Kidney (tissue), 14 donors: ENCODE results near the gene SLC25A5. TPM values are rescaled to one million over a fixed set of nuclear protein-coding genes. Genes with fewer than 3 reads are reported as not detected.
"Not testable (repeated sequence)": the region's sequence is repeated elsewhere in the genome, so short reads cannot be mapped to it uniquely, and the experiment has no call there.

Source experiments
- DNase-seq, 5 donors: peaks; one replicate each; pipeline ENCODE4 v3.0.0-alpha.2; 2013 to 2020
- FAIRE-seq: peaks from 2 replicates; lab custom pipeline; 2012; peaks lifted over from hg19 to GRCh38; lab: Jason Lieb, UNC
- H3K27ac ChIP-seq, 2 donors: one replicate each; pipeline ENCODE4 v1.7.0; 2013; ENCODE audit warnings: low read depth in 2 of 2, low read length in 2 of 2, inconsistent platforms in 1 of 2
- H3K27me3 ChIP-seq: one replicate; pipeline ENCODE4 v1.7.1; 2013; ENCODE audit warnings: low read length, inconsistent platforms; ENCODE audit not compliant: control insufficient read depth, insufficient read depth
- H3K36me3 ChIP-seq, 3 donors: one replicate each; pipeline versions ENCODE4 v1.7.0 to v1.7.1; 2013; ENCODE audit warnings: low read length in 3 of 3, control low read depth in 1 of 3, inconsistent platforms in 1 of 3; ENCODE audit not compliant: insufficient read depth in 3 of 3, control insufficient read depth in 2 of 3
- H3K4me1 ChIP-seq, 3 donors: one replicate each; pipeline versions ENCODE4 v1.7.0 to v1.7.1; 2013; ENCODE audit warnings: low read length in 3 of 3, inconsistent platforms in 1 of 3, low read depth in 1 of 3; ENCODE audit not compliant: control insufficient read depth in 2 of 3, insufficient read depth in 2 of 3
- H3K4me3 ChIP-seq, 3 donors: one replicate each; pipeline versions ENCODE4 v1.7.0 to v1.8.1; 2013; ENCODE audit warnings: low read length in 3 of 3, control low read depth in 1 of 3, inconsistent platforms in 1 of 3
- H3K9ac ChIP-seq, 3 donors: one replicate each; pipeline versions ENCODE4 v1.7.0 to v1.7.1; 2013; ENCODE audit warnings: low read length in 3 of 3, control low read depth in 1 of 3, inconsistent platforms in 1 of 3
- H3K9me3 ChIP-seq, 3 donors: one replicate each; pipeline versions ENCODE4 v1.7.0 to v1.7.1; 2013; ENCODE audit warnings: low read length in 3 of 3, control low read depth in 1 of 3, inconsistent platforms in 1 of 3; ENCODE audit not compliant: control insufficient read depth in 2 of 3, insufficient read depth in 1 of 3
- intact Hi-C: fragments of 100-400 bp; cut with DNase I; formaldehyde crosslinking; loops from one replicate; pipeline ENCODE4 v1.11.1; 2022
- polyA plus RNA-seq: library from polyadenylated mRNA; stranded (reverse); fragments of 350-450 nt; fragmentation: Illumina TruSeq; extraction: RNeasy Lipid Tissue Mini Kit (QIAGEN cat#74804); gene quantifications from one replicate; pipeline ENCODE4 v1.2.3, GENCODE V29; 2014; ENCODE audit warnings: low read depth, low replicate concordance; ENCODE audit not compliant: insufficient read depth
- total RNA-seq: library from RNA; stranded (reverse); fragmentation: NEBNext Ultra II Directional; extraction: Animal tissue kit (Norgen Biotek cat#: 25700); gene quantifications from one replicate; pipeline ENCODE4 v1.2.1, GENCODE V29; 2021
- TF ChIP-seq, protein P1 (sequence below): IDR thresholded peaks from 3 replicates; pipeline ENCODE4 v1.5.1; 2012; ENCODE audit warnings: mild to moderate bottlenecking, moderate library complexity, borderline replicate concordance; ENCODE audit not compliant: insufficient read depth; ENCODE audit errors: extremely low read depth
- donor health status: control.
- donor health status: control.
- donor health status: control.
- donor health status: control.
- donor health status: control.
- donor health status: DM: yes; HTN: yes; CAD: no.
- donor health status: Normal renal cell carcinoma (clear cell type).

The SLC25A5 gene
- total and polyA plus RNA-seq, 2 donors from 2014 or later = 224 to 850 TPM

DNA sequence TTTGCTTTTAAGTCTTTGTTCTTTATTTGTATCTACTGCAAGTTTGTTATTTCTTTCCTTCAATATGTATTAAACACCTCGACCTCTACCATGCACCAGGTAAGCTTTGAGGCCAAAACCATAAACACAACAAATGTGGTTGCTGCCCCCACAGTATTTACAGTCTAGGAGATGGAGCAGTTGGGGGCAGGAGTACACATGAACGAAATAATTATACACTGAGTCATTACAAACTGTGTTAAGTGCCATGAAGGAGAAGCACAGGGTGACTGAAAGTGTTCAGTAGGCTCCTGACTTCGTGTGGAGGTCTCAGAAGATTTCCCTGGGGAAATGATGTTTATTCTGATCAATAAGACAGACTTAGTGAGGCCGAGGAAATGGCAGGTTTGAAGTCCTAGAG, 38.8 kb upstream of the SLC25A5 start:
- peaks cover 0 to 2% (median 0%) of the 10 kb centered on the region in 3 donors for H3K4me1 ChIP-seq
- no peak for DNase-seq
- no peaks in the 10 kb centered on the region for H3K27me3 ChIP-seq
- H3K4me3 ChIP-seq = no peak overlapping the region
- H3K9ac ChIP-seq = no peak overlapping the region
- no peak overlapping the region for H3K27ac ChIP-seq
- H3K9me3 ChIP-seq = no peaks in the 10 kb centered on the region
- intact Hi-C loops = no loop called here
- H3K36me3 ChIP-seq = no peaks in the 10 kb centered on the region
- no peak for FAIRE-seq
- TF ChIP-seq, protein P1, sequence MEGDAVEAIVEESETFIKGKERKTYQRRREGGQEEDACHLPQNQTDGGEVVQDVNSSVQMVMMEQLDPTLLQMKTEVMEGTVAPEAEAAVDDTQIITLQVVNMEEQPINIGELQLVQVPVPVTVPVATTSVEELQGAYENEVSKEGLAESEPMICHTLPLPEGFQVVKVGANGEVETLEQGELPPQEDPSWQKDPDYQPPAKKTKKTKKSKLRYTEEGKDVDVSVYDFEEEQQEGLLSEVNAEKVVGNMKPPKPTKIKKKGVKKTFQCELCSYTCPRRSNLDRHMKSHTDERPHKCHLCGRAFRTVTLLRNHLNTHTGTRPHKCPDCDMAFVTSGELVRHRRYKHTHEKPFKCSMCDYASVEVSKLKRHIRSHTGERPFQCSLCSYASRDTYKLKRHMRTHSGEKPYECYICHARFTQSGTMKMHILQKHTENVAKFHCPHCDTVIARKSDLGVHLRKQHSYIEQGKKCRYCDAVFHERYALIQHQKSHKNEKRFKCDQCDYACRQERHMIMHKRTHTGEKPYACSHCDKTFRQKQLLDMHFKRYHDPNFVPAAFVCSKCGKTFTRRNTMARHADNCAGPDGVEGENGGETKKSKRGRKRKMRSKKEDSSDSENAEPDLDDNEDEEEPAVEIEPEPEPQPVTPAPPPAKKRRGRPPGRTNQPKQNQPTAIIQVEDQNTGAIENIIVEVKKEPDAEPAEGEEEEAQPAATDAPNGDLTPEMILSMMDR = no peak

DNA sequence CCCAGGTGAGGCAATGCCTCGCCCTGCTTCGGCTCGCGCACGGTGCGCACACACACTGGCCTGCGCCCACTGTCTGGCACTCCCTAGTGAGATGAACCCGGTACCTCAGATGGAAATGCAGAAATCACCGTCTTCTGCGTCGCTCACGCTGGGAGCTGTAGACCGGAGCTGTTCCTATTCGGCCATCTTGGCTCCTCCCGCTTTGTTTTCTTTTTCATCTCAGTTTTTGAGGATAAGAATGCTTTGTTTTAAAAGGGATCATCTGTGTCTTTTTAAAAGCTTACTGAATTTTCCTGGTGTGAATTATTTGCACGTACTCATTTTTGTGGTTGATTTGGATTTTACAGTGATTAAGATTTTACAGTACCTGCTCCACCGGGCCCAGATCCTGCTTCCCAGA, 26.9 kb upstream of the SLC25A5 start:
- H3K4me3 ChIP-seq, intact Hi-C loops, H3K27ac ChIP-seq, FAIRE-seq, H3K9me3 ChIP-seq, H3K9ac ChIP-seq, DNase-seq, H3K4me1 ChIP-seq, H3K27me3 ChIP-seq, H3K36me3 ChIP-seq: not testable (repeated sequence)

DNA sequence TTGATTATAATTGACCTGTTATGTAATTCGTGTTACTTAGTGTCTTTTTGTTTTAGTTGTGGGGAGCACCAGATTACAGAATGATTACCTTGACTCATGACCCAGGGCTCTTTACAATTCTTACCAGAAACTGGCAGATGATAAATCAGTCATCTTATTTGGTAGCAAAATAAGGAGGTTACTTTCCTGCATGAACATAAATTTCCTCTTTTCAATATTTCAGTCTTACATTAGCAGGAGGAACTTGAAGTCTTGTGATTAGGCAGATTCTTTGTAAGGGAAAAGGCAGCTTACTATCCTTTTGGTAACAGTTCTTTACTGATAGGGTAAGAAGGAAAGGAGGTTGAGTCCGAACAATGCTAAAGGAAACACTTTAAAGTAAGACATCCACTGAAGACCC, 26.0 kb upstream of the SLC25A5 start:
- Histone ChIP-seq H3K4me3 (no peak overlapping the region), H3K4me1 (no peaks in the 10 kb centered on the region), H3K9ac (no peak overlapping the region), H3K27me3 (no peaks in the 10 kb centered on the region), H3K27ac (no peak overlapping the region), H3K9me3 (no peaks in the 10 kb centered on the region), H3K36me3 (no peaks in the 10 kb centered on the region)
- TF ChIP-seq, protein P1 = no peak
- intact Hi-C loops = no loop called here
- FAIRE-seq (no peak), DNase-seq (no peak)

DNA sequence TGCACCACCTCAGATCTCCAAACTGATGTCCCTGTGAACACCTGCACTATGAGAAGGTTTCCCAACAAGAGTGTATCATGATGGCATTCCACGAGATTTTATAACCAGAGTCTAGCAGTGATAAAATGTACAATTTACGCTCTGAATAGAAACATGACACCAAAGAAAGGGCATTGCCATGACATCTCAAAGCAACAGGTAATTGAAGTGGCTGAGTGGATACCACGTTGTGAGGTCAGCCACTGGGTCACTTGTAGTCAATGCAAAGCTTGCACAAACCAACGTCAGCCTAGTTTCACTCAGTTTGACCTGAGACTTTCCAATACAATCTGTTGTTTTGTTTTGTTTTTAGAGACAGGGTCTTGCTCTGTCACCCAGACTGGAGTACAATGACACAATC, 15.0 kb upstream of the SLC25A5 start:
- Histone ChIP-seq H3K36me3 (no peaks in the 10 kb centered on the region), H3K4me3 (no peak overlapping the region), H3K9ac (no peak overlapping the region), H3K27ac (no peak overlapping the region), H3K27me3 (no peaks in the 10 kb centered on the region), H3K9me3 (no peaks in the 10 kb centered on the region), H3K4me1 (no peaks in the 10 kb centered on the region)
- TF ChIP-seq, protein P1 = no peak
- intact Hi-C loops = no loop called here
- no peak for FAIRE-seq
- DNase-seq = peak in 2 of 5 donors; percentile 16 to 19
